Central memory CD8-positive, alpha-beta T cell (primary cell): ENCODE data around the gene CBLB.

Experiments used
- ATAC-seq: fragments of 150-1000 bp; cut with Tn5 transposase; replicated peaks from 2 replicates; pipeline ENCODE4 v1.10.0; 2022; ENCODE audit warnings: mild to moderate bottlenecking, moderate FRiP score, moderate number of reproducible peaks; ENCODE audit not compliant: poor library complexity, severe bottlenecking; ENCODE audit errors: extremely low read depth
- DNase-seq, 2 donors: peaks; one replicate each; pipeline ENCODE4 v3.0.0; 2021; ENCODE audit warnings: low spot score in 2 of 2
- H3K27ac Mint-ChIP-seq: one replicate; pipeline ENCODE4 v1.8.0; 2022; ENCODE audit warnings: low read depth, mild to moderate bottlenecking, moderate library complexity, mixed read lengths
- H3K27me3 Mint-ChIP-seq: one replicate; pipeline ENCODE4 v1.8.0; 2022; ENCODE audit warnings: mixed read lengths
- H3K36me3 Mint-ChIP-seq: one replicate; pipeline ENCODE4 v1.8.0; 2022; ENCODE audit warnings: mild to moderate bottlenecking, moderate library complexity, mixed read lengths; ENCODE audit not compliant: insufficient read depth
- H3K4me1 Mint-ChIP-seq: one replicate; pipeline ENCODE4 v1.8.0; 2022; ENCODE audit warnings: mixed read lengths
- H3K4me3 Mint-ChIP-seq: one replicate; pipeline ENCODE4 v1.8.0; 2022; ENCODE audit warnings: mild to moderate bottlenecking, moderate library complexity, mixed read lengths
- H3K9me3 Mint-ChIP-seq: one replicate; pipeline ENCODE4 v1.8.0; 2022; ENCODE audit warnings: mixed read lengths

CBLB gene

DNA sequence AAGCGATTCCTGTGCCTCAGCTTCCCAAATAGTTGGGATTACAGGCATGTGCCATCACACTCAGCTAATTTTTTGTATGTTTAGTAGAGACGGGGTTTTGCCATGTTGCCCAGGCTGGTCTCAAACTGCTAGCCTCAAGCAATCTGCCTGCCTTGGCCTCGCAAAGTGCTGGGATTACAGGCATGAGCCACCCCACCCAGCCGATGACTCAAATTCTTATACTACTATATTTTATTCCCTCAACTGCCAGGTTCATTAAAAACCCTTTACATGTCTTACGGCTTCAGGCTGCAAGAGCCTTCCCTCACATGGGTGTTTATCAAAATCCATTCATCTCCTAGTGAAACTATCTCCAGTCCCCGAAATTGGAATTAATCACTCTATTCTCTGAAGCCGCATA is 63.4 kb downstream of the CBLB start:
- peaks cover 73% of the 10 kb centered on the region for H3K4me1 Mint-ChIP-seq
- H3K36me3 Mint-ChIP-seq: peaks cover 17% of the 10 kb centered on the region
- peak overlapping the region; percentile 34 for H3K4me3 Mint-ChIP-seq

GRCh38 chr3:105802118-105802706 is 66.6 kb downstream of the CBLB start:
- no peaks in the 10 kb centered on the region for H3K27me3 Mint-ChIP-seq
- H3K36me3 Mint-ChIP-seq: peaks cover 19% of the 10 kb centered on the region
- H3K4me3 Mint-ChIP-seq: peak overlapping the region; percentile 21
- peak overlapping the region; percentile 47 for H3K27ac Mint-ChIP-seq
- peaks cover 74% of the 10 kb centered on the region for H3K4me1 Mint-ChIP-seq
- H3K9me3 Mint-ChIP-seq: no peaks in the 10 kb centered on the region
- DNase-seq: no peak
- ATAC-seq: no peak

More for the DNA sequence above, 63.4 kb downstream of the CBLB start:
- DNase-seq (no peak), ATAC-seq (no peak)
- no peaks in the 10 kb centered on the region for H3K27me3 Mint-ChIP-seq
- H3K9me3 Mint-ChIP-seq: no peaks in the 10 kb centered on the region
- H3K27ac Mint-ChIP-seq: peak overlapping the region; percentile 91

DNA sequence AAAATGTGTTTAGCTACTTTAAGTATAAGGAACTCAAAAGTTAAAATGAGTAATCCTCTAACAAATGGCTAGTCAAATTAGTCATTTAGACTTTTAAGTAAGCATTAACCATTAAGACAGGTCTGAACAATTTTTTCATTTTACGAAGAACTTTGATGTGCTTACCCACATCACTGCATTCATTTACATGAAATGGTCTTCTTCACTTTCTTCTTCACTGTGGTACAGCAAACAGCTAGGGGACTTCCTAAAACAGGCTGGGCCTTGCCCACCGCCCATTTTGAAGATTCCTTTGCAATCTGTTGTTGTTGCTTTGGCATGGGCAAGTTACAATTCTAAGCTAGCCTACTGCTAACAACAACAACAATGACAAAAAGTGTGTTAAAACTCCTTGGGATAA is 67.4 kb downstream of the CBLB start:
- peak overlapping the region; percentile 47 for H3K27ac Mint-ChIP-seq
- ATAC-seq (peak; percentile 16), DNase-seq (no peak)
- H3K4me3 Mint-ChIP-seq: peak overlapping the region; percentile 21
- peaks cover 17% of the 10 kb centered on the region for H3K36me3 Mint-ChIP-seq
- H3K9me3 Mint-ChIP-seq: no peaks in the 10 kb centered on the region
- peaks cover 75% of the 10 kb centered on the region for H3K4me1 Mint-ChIP-seq
- H3K27me3 Mint-ChIP-seq: no peaks in the 10 kb centered on the region

DNA sequence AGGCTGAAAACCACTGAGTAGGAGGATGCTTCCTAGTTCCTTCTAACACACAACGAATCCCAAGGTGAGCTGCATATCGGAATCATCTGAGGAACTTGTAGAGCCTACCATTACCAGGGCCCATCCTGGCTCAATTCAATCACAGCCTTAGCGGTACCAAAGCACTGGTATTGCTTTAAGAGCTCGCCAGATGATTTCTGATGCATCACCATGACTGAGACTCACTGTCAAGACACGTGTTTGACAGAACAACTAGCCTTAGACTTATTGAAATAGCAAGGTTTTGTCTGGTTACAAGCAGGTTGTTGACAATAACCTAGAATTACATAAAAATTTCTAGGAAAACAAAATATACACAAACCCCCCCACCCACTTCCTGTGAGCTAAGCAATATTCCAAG is 68.5 kb downstream of the CBLB start:
- ATAC-seq: no peak
- H3K36me3 Mint-ChIP-seq: peaks cover 14% of the 10 kb centered on the region

GRCh38 chr3:105799286-105799685 is 69.5 kb downstream of the CBLB start:
- peaks cover 77% of the 10 kb centered on the region for H3K4me1 Mint-ChIP-seq
- H3K36me3 Mint-ChIP-seq: peaks cover 12% of the 10 kb centered on the region
- ATAC-seq (no peak), DNase-seq (no peak)
- peak overlapping the region; percentile 84 for H3K27ac Mint-ChIP-seq
- no peak overlapping the region for H3K4me3 Mint-ChIP-seq
- no peaks in the 10 kb centered on the region for H3K27me3 Mint-ChIP-seq
- no peaks in the 10 kb centered on the region for H3K9me3 Mint-ChIP-seq

More for the DNA sequence above, 68.5 kb downstream of the CBLB start:
- H3K4me1 Mint-ChIP-seq: peaks cover 75% of the 10 kb centered on the region
- DNase-seq: no peak
- peak overlapping the region; percentile 23 for H3K27ac Mint-ChIP-seq
- H3K9me3 Mint-ChIP-seq: no peaks in the 10 kb centered on the region
- H3K4me3 Mint-ChIP-seq: no peak overlapping the region
- H3K27me3 Mint-ChIP-seq: no peaks in the 10 kb centered on the region

GRCh38 chr3:105798381-105798934 is 70.4 kb downstream of the CBLB start:
- H3K27ac Mint-ChIP-seq: peak overlapping the region; percentile 84
- peaks cover 12% of the 10 kb centered on the region for H3K36me3 Mint-ChIP-seq
- peak overlapping the region; percentile 43 for H3K4me3 Mint-ChIP-seq
- peaks cover 77% of the 10 kb centered on the region for H3K4me1 Mint-ChIP-seq
- DNase-seq (no peak), ATAC-seq (peak; percentile 41)
- H3K27me3 Mint-ChIP-seq: no peaks in the 10 kb centered on the region
- no peaks in the 10 kb centered on the region for H3K9me3 Mint-ChIP-seq

DNA sequence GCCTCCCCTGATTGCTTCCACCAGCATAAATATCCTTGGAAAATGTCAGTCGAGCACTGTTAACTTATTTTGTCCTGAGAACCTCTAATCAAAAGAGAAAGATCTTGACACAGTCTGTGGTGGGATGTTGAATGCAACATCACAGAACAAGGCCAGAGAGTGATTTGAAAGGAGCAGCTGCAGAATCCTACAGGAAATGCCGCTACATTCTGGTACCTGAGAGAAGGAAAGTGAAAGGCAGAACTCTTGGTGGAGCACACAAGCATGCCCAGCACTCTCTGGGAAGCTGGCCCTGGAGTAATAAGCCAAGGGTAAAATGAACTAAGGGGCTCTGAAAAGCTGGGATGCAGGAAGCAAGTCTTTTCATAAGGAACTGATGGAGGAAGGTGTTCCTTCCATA is 75.8 kb downstream of the CBLB start:
- Mint-ChIP-seq H3K36me3 (peaks cover 13% of the 10 kb centered on the region), H3K27me3 (no peaks in the 10 kb centered on the region), H3K4me3 (peak overlapping the region; percentile 60), H3K4me1 (peaks cover 66% of the 10 kb centered on the region), H3K9me3 (no peaks in the 10 kb centered on the region), H3K27ac (peak overlapping the region; percentile 64)
- ATAC-seq (no peak), DNase-seq (no peak)

DNA sequence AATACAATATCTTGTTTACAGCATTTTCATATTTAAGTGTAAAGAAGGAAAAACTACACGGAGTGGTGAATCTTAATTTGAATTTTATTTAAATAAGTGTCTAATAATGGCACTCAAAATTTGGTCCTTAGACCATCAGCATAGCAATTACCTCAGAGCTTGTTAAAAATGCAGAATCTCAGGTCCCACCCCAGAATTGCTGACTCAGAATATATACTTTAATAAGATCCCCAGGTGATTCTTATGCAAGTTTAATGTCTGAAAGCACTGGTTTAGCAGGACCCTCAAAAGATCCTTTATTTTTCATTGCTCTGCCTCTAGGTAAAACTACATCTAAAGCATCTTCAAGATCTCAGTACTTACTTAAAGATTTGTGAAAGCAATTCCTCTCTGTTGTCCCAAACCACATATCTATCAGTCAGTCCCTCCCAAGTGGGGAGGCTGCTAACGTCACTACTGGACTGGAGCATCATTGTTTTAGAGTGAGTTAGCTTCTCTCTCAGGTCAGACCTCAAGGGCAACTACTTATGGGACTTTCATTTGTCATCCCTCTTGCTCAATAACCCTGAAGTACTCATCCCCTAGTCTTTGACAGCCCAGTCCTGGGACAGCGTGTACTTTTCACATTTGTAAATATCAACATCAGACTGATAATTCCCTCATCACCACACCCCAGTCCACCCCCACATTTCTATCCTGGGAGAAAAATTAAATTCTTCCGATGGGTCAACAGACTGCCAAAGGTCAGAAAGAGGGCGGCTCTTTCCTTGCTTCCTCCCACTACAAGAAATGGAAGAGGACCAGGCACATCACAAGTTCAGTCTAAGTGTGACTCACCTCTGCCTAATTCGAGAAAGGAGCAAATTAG is 76.7 kb downstream of the CBLB start:
- H3K4me1 Mint-ChIP-seq: peaks cover 70% of the 10 kb centered on the region

GRCh38 chr3:105791131-105791530 is 77.7 kb downstream of the CBLB start:
- ATAC-seq (no peak), DNase-seq (no peak)
- Mint-ChIP-seq H3K4me3 (no peak overlapping the region), H3K9me3 (no peaks in the 10 kb centered on the region), H3K4me1 (peaks cover 69% of the 10 kb centered on the region), H3K27ac (no peak overlapping the region), H3K27me3 (no peaks in the 10 kb centered on the region), H3K36me3 (peaks cover 13% of the 10 kb centered on the region)

More for the DNA sequence above, 76.7 kb downstream of the CBLB start:
- Mint-ChIP-seq H3K4me3 (peak overlapping the region; percentile 60), H3K27me3 (no peaks in the 10 kb centered on the region), H3K27ac (peak overlapping the region; percentile 64), H3K9me3 (no peaks in the 10 kb centered on the region), H3K36me3 (peaks cover 13% of the 10 kb centered on the region)
- ATAC-seq: no peak
- no peak for DNase-seq

GRCh38 chr3:105790534-105790933 is 78.3 kb downstream of the CBLB start:
- H3K9me3 Mint-ChIP-seq: no peaks in the 10 kb centered on the region
- peaks cover 69% of the 10 kb centered on the region for H3K4me1 Mint-ChIP-seq
- H3K27me3 Mint-ChIP-seq: no peaks in the 10 kb centered on the region
- no peak for ATAC-seq
- peak overlapping the region; percentile 53 for H3K27ac Mint-ChIP-seq
- peaks cover 13% of the 10 kb centered on the region for H3K36me3 Mint-ChIP-seq
- H3K4me3 Mint-ChIP-seq: peak overlapping the region; percentile 8
- no peak for DNase-seq

DNA sequence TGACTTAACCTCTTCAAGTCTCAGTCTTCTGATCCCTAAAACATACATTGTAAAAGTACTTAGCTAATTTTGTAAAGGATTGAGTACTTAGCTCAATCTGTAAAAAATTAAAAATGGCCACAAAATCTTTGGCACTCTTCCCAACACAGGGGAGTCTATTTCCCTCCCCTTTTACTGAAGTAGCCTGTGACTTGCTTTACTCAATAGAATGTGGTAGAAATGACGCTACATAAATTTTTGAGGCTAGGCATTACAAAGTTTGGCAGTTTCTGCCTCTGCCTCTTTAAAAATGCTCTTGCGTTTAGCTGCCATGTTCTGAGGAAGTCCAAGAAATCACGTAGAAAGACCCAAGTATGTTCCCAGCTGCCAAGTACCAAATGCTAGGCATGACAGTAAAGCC is 80.2 kb downstream of the CBLB start:
- Mint-ChIP-seq H3K36me3 (peaks cover 10% of the 10 kb centered on the region), H3K27me3 (no peaks in the 10 kb centered on the region), H3K9me3 (no peaks in the 10 kb centered on the region), H3K27ac (no peak overlapping the region), H3K4me1 (peaks cover 70% of the 10 kb centered on the region), H3K4me3 (no peak overlapping the region)
- ATAC-seq (no peak), DNase-seq (no peak)

DNA sequence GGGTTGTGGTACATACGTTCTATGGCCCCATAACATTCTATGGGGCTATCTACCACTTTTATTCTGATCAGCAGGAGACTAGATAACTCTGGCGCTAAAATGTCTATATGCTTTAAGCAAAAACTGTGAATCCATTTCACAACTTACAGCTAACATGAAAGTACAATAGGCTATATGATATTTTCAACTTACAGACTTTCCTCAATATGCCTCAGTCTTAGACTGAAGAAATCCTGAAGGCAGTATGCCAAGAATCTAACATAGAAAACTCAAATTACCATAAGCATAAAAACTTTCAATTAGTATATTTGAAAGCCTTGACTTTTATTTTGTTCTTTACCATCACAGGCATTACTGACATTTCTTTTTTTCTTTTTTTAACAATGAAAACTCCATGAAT is 81.4 kb downstream of the CBLB start:
- ATAC-seq (no peak), DNase-seq (no peak)
- peaks cover 4% of the 10 kb centered on the region for H3K36me3 Mint-ChIP-seq
- peak overlapping the region; percentile 49 for H3K27ac Mint-ChIP-seq
- H3K4me3 Mint-ChIP-seq: no peak overlapping the region
- H3K4me1 Mint-ChIP-seq: peaks cover 63% of the 10 kb centered on the region
- no peaks in the 10 kb centered on the region for H3K27me3 Mint-ChIP-seq
- H3K9me3 Mint-ChIP-seq: no peaks in the 10 kb centered on the region

DNA sequence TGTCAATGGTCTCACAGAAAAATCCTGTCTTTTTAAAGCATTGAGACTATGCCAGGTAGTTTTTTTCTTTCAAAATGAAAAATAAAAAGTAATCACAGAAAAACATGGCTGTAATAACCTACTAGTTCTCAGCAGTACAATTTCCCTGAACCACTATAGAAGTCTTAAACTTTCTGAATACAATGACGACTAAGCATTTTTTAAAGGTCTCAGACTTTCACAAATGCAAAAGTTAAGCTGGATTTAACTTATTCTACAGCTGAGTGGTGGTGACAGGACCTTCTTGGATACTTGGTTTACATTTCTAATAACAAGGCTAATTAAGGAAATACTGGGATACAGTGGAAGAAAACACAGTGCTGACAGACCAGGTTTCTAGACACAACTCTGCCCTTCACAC is 81.8 kb downstream of the CBLB start:
- Mint-ChIP-seq H3K4me1 (peaks cover 63% of the 10 kb centered on the region), H3K27me3 (no peaks in the 10 kb centered on the region), H3K4me3 (no peak overlapping the region), H3K27ac (peak overlapping the region; percentile 49), H3K36me3 (peaks cover under 1% of the 10 kb centered on the region), H3K9me3 (no peaks in the 10 kb centered on the region)
- ATAC-seq (no peak), DNase-seq (no peak)
